Mucosa of stomach (tissue), 1 donor: ENCODE data around the gene RTN4IP1.
"Not testable (repeated sequence)": the region's sequence is repeated elsewhere in the genome, so short reads cannot be mapped to it uniquely, and the experiment has no call there.

Experiments
- H3K27me3 ChIP-seq: one replicate; pipeline ENCODE4 v1.7.0; 2013; ENCODE audit warnings: mild to moderate bottlenecking, low read length; ENCODE audit not compliant: control insufficient read depth, insufficient read depth
- H3K36me3 ChIP-seq: one replicate; pipeline ENCODE4 v1.7.0; 2013; ENCODE audit warnings: low read length; ENCODE audit not compliant: control insufficient read depth, insufficient read depth
- H3K4me1 ChIP-seq: one replicate; pipeline ENCODE4 v1.7.0; 2013; ENCODE audit warnings: mild to moderate bottlenecking, low read length; ENCODE audit not compliant: control insufficient read depth, insufficient read depth
- H3K4me3 ChIP-seq: one replicate; pipeline ENCODE4 v1.7.0; 2013; ENCODE audit warnings: low read length
- H3K9ac ChIP-seq: one replicate; pipeline ENCODE4 v1.7.0; 2013; ENCODE audit warnings: mild to moderate bottlenecking, low read length, moderate library complexity
- H3K9me3 ChIP-seq: one replicate; pipeline ENCODE4 v1.7.0; 2013; ENCODE audit warnings: mild to moderate bottlenecking, low read length, moderate library complexity; ENCODE audit not compliant: control insufficient read depth
- donor health status: Pancreatic carcinoma.

Gene RTN4IP1

DNA sequence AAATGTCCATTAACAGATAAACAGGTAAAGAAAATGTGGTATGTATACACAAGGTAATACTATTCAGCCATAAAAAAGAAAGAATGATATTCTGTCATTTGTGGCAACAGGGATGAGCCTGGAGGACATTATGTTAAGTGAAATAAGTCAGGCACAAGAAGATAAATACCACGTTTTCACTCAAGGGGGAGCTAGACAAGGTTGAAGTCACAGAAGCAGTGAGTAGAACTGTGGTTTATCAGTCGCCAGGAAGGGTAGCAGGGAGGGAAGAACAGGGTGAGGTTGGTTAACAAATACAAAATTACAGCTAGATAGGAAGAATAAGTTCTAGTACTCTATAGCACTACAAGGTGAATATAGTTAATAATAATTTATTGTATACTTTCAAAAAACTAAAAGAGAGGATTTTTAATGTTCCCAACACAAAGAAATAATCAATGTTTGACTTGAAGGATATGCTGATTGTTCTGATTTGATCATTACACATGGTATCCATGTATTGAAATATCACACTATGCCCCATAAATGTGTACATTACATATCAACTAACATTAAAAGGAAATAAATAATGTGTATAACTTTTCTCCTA, 21.1 kb downstream of the RTN4IP1 start:
- Histone ChIP-seq H3K9ac (no peak overlapping the region), H3K4me3 (no peak overlapping the region), H3K9me3 (no peaks in the 10 kb centered on the region), H3K4me1 (no peaks in the 10 kb centered on the region), H3K27me3 (no peaks in the 10 kb centered on the region), H3K36me3 (no peaks in the 10 kb centered on the region)

- Histone ChIP-seq H3K4me3 (no peak overlapping the region), H3K4me1 (no peaks in the 10 kb centered on the region), H3K27me3 (no peaks in the 10 kb centered on the region), H3K9me3 (no peaks in the 10 kb centered on the region), H3K36me3 (no peaks in the 10 kb centered on the region), H3K9ac (no peak overlapping the region)
Measured at GRCh38 chr6:106600329-106600728, 29.0 kb downstream of the RTN4IP1 start.

- Histone ChIP-seq H3K27me3 (no peaks in the 10 kb centered on the region), H3K4me3 (no peak overlapping the region), H3K9ac (no peak overlapping the region), H3K9me3 (no peaks in the 10 kb centered on the region), H3K4me1 (no peaks in the 10 kb centered on the region), H3K36me3 (no peaks in the 10 kb centered on the region)
Measured at GRCh38 chr6:106599440-106599839, 29.9 kb downstream of the RTN4IP1 start.

- Histone ChIP-seq H3K27me3 (no peaks in the 10 kb centered on the region), H3K9me3 (no peaks in the 10 kb centered on the region), H3K36me3 (no peaks in the 10 kb centered on the region), H3K4me3 (no peak overlapping the region), H3K9ac (no peak overlapping the region), H3K4me1 (no peaks in the 10 kb centered on the region)
Measured at GRCh38 chr6:106591111-106591825, 38.0 kb downstream of the RTN4IP1 start.

DNA sequence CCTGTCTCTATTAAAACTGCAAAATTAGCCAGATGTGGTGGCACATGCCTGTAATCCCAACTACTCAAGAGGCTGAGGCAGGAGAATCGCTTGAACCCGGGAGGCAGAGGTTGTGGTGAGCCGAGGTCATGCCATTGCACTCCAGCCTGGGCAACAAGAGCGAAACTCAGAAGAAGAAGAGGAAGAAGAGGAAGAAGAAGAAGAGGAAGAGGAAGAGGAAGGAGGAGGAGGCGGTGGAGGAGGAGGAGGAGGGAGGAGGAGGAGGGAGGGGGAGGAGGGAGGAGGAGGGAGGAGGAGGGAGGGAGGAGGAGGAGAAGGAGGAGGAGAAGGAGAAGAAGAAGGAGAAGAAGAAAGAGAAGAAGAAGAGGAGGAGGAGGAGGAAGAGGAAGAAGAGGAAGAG, 40.4 kb downstream of the RTN4IP1 start:
- not testable (repeated sequence) for H3K36me3 ChIP-seq, H3K4me3 ChIP-seq, H3K4me1 ChIP-seq, H3K9ac ChIP-seq, H3K9me3 ChIP-seq, H3K27me3 ChIP-seq

DNA sequence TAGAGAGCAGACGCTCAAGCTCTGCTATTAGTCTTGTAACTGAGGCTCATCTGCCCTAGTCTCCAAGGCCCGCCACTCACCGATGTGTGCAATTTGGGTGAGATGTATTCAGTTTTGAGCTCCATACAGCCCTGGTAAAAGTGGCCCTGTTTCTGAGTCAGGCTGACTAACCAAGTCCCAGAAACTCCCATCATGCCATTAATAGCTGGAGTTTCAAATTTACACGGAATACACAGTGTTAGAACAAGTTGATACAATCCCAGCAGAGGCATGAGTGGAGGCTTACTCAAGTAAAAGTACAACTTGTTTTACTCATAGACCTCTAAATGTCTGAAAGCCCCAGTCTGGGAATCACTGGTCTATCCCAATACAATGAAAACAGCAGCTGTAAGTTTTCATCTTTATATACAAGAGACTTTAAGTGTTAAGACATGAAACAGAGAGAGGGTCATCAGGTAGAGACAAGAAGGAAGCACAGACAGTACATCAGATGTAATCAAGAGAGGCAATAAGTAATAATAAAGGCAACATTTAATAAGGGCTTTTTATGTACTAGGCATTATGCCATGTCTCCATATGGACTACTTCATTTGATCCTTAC, 42.4 kb downstream of the RTN4IP1 start:
- Histone ChIP-seq H3K27me3 (no peaks in the 10 kb centered on the region), H3K36me3 (no peaks in the 10 kb centered on the region), H3K9ac (no peak overlapping the region), H3K9me3 (no peaks in the 10 kb centered on the region), H3K4me1 (no peaks in the 10 kb centered on the region), H3K4me3 (no peak overlapping the region)

DNA sequence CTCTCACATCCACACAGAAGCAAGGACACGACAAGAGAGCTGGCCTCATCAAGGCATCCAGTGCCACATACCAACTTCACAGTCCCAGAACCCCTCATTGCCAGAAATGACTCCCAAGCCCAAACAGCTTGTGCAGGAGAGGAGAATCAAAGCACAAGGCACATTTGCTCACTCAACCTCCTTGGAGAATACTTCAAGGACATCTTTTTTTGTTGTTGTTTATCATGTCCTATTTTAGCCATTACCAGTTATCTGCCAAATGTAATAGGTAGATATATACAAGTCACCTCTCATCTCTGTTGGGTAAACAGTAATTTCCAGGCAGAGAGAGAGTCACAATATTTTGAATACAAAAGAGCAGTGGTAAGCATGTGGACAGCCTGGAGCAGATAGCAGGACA, 47.8 kb downstream of the RTN4IP1 start:
- Histone ChIP-seq H3K36me3 (no peaks in the 10 kb centered on the region), H3K9ac (no peak overlapping the region), H3K4me3 (no peak overlapping the region), H3K27me3 (no peaks in the 10 kb centered on the region), H3K4me1 (no peaks in the 10 kb centered on the region), H3K9me3 (no peaks in the 10 kb centered on the region)

- Histone ChIP-seq H3K9me3 (no peaks in the 10 kb centered on the region), H3K27me3 (no peaks in the 10 kb centered on the region), H3K4me1 (no peaks in the 10 kb centered on the region), H3K9ac (no peak overlapping the region), H3K4me3 (no peak overlapping the region), H3K36me3 (no peaks in the 10 kb centered on the region)
Measured at GRCh38 chr6:106579281-106579680, 50.0 kb downstream of the RTN4IP1 start.

DNA sequence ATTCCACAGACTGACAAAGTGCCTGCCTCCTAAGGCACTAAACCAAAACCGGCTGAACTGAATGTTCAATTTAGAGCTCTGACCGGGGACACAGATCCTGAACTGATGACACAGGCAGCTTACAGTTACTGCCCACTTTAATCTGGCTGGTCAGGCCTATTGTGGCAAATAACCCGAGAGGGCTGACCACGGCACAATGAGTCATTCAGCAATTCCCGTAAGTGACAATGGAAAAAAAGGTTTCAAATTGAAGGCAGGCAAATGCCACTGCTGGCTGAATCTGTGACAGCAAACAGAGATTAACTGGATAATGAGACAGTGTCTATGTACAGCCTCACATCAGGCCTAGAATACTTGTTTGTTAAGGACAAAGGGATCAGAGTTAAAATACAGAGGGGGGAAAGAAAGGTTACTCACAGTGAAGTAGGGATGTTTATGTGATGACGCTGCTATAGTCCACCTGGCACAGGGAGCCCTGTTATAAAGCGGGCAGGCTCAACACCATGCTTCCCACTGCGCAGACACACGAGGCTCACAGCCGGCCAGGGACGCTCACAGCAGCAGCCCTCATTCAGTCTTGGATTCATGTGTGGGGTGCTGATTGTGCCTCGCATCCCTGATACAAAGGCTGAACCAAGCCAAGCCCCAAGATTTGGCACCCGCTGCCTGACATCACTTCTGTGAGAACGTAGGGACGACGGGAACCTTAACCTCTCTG, 54.4 kb downstream of the RTN4IP1 start:
- H3K27me3 ChIP-seq, result no peaks in the 10 kb centered on the region
- H3K9me3 ChIP-seq, result no peaks in the 10 kb centered on the region
- H3K36me3 ChIP-seq, result no peaks in the 10 kb centered on the region
- H3K9ac ChIP-seq, result no peak overlapping the region
- no peaks in the 10 kb centered on the region for H3K4me1 ChIP-seq
- no peak overlapping the region for H3K4me3 ChIP-seq

DNA sequence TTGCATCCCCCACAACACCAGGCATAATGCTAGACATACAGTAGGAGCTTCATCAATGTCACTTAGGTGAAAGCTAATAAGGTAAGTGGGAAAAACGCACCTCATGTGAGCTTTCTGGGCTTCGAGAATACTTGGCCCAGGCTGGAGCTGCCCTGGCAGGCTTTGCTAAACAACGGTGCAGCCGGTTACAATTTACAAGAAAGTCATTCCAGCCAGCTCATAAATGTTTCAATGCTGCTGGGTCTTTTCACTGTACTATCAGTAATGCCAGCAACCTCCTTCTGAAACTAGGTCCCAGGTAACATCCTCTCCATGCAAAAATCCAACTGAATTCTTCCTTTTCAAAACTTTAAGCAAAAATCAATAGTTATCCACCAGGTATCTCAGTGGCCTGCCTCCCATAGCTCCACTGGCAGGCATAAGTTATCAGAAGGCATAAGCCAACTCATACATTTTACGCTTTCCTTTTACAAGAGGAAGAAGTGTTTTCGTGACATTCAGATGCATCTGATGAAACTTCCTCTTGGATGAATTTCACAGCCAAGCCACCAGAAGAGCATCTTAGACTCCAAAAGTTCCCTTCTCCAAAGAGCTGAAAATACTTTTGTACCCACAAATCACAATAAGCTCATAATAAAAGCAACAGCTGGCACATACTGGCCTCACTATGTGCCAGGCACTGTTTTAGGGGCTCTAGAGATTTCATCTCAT, 56.3 kb downstream of the RTN4IP1 start:
- Histone ChIP-seq H3K27me3 (no peaks in the 10 kb centered on the region), H3K4me1 (no peaks in the 10 kb centered on the region), H3K36me3 (no peaks in the 10 kb centered on the region), H3K9me3 (no peaks in the 10 kb centered on the region), H3K9ac (no peak overlapping the region), H3K4me3 (no peak overlapping the region)

DNA sequence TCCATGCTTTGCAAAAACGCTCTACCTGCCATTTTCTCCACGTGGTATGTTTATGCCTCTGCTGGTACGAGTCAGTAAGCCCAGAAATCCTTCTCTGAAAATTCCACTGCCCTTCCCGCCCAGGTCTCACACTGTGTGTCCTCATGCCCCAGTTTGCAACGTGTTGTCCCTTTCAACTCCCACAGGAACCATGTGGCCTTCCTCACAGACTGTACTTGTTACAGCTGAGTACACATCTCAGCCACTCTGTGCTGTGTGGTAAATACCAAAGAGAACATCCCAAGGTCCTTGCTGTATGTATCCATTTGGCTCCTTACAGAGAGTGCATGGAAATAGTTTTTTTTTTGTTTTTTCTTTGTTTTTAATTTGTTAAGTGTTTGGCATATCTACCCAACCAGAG, 56.9 kb downstream of the RTN4IP1 start:
- Histone ChIP-seq H3K4me3 (no peak overlapping the region), H3K27me3 (no peaks in the 10 kb centered on the region), H3K36me3 (no peaks in the 10 kb centered on the region), H3K4me1 (no peaks in the 10 kb centered on the region), H3K9me3 (no peaks in the 10 kb centered on the region), H3K9ac (no peak overlapping the region)

DNA sequence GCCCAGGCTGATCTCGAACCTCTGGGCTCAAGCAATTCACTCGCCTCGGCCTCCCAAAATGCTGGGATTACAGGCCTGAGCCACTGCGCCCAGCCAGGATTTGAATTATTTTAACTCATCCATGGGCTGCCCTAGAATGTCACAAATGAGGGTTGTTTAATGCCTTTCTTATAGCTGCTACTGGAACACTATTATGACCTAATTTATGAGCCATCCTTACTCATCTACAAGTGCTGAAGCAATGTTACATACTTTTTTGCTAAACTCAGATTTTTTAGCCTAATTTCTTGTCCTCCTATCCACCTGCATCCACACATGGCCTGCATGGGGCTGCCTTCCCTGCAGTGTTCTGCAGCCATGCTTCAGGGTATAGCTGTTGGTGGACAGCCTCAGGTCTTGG, 59.9 kb downstream of the RTN4IP1 start:
- no peak overlapping the region for H3K9ac ChIP-seq
- no peak overlapping the region for H3K4me3 ChIP-seq
- H3K27me3 ChIP-seq, result no peaks in the 10 kb centered on the region
- no peaks in the 10 kb centered on the region for H3K36me3 ChIP-seq
- no peaks in the 10 kb centered on the region for H3K9me3 ChIP-seq
- no peaks in the 10 kb centered on the region for H3K4me1 ChIP-seq
